Peyer's patch (tissue), 4 donors: ENCODE data around the gene UBXN11.

Experiments
- POLR2A ChIP-seq, 2 donors: fragments of 450-650 bp; IDR thresholded peaks; one replicate each; pipeline ENCODE4 v1.5.1; 2017; ENCODE audit warnings: antibody characterized with exemption in 2 of 2, mild to moderate bottlenecking in 2 of 2, moderate library complexity in 2 of 2
- TF ChIP-seq, protein P1 (sequence below), 6 experiments: fragments of 450-650 bp in 4 of 6; fragments of 200-600 bp in 2 of 6; sonication (generic) in 1 of 6; IDR thresholded peaks; one replicate each; pipeline ENCODE4 v1.5.1; 2017 to 2019; ENCODE audit warnings: antibody characterized with exemption in 6 of 6, mild to moderate bottlenecking in 3 of 6, moderate library complexity in 1 of 6

DNA sequence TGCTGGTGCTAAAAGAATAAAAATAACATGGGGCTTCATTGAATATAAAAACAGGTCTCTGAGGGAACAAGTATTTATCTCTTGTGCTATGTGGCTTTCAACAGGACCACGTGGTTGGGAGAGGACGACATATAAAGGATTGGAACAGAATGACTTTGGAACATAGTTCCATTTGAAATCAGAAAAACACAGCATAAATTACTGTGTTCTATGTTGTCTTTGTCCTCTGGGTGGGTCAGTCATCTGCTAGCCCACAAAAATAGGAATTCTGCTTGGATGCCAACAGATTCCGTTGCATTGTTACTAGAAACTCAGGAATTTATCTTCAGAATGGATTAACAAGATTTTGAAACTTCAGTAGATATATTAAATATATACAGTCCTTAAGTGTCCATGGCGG, 66.5 kb downstream of the UBXN11 start:
- no peak for TF ChIP-seq POLR2A (IDR thresholded peaks at IDR 0.05)
- TF ChIP-seq, protein P1, sequence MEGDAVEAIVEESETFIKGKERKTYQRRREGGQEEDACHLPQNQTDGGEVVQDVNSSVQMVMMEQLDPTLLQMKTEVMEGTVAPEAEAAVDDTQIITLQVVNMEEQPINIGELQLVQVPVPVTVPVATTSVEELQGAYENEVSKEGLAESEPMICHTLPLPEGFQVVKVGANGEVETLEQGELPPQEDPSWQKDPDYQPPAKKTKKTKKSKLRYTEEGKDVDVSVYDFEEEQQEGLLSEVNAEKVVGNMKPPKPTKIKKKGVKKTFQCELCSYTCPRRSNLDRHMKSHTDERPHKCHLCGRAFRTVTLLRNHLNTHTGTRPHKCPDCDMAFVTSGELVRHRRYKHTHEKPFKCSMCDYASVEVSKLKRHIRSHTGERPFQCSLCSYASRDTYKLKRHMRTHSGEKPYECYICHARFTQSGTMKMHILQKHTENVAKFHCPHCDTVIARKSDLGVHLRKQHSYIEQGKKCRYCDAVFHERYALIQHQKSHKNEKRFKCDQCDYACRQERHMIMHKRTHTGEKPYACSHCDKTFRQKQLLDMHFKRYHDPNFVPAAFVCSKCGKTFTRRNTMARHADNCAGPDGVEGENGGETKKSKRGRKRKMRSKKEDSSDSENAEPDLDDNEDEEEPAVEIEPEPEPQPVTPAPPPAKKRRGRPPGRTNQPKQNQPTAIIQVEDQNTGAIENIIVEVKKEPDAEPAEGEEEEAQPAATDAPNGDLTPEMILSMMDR (IDR thresholded peaks at IDR 0.05) = no peak
